ENCODE data around the gene LSM5. TPM values are rescaled to one million over a fixed set of nuclear protein-coding genes. Genes with fewer than 3 reads are reported as not detected.

The LSM5 gene
- total and polyA plus RNA-seq, 9 of the 15 experiments (the other 6 are each of a cell fraction or from before 2014, with no cell fraction given), result 36.3 to 620 (median 186) TPM

DNA sequence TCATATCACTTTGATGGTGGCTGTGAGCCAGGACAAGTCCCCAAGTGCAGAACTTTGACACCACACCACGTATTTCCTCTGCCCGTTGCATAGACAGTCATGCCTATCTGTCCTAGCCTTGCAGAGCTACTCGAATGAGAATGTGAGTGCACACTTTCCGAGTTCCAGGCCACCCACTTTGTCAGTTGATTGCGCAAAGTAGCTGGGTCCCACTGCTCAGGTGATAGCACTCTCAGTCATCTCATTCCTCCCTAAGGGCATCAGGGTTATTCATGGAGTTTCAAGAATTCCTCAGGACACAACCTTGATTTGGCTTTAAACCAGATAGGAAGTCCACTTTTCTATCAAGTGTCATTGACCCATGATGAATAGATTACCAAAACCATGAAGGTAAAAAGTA, 19.3 kb downstream of the LSM5 start:
- Histone ChIP-seq H3K4me1 (replicated peaks in 1 of 2; ENCODE audit: control insufficient read depth in 2 of 2, insufficient read depth in 2 of 2, low read length in 2 of 2) (no peaks in the 10 kb centered on the region), H3K27ac (ENCODE audit: extremely low read depth, low read depth, low read length) (no peak overlapping the region), H3K36me3 (ENCODE audit: control insufficient read depth, insufficient read depth, low read length) (no peaks in the 10 kb centered on the region), H3K27me3 (ENCODE audit: control insufficient read depth in 2 of 2, insufficient read depth in 2 of 2, low read length in 2 of 2) (peaks cover 9 to 15% of the 10 kb centered on the region in 2 experiments; a peak in 4 of 5 replicates), H3K4me3 (no peak overlapping the region), H3K9me3 (replicated peaks; ENCODE audit: control insufficient read depth, insufficient read depth, low read depth, low read length) (no peaks in the 10 kb centered on the region; the same call in 1 of the 2 replicates), H3K9ac (ENCODE audit: insufficient read depth in 1 of 2, low read depth in 2 of 2, low read length in 2 of 2) (no peak overlapping the region), H3K9me1 (ENCODE audit: control insufficient read depth, insufficient read depth, low read length) (no peaks in the 10 kb centered on the region), H4K20me1 (replicated peaks; ENCODE audit: control insufficient read depth, insufficient read depth, low read length) (no peaks in the 10 kb centered on the region), H2AFZ (ENCODE audit: low read depth, low read length) (no peak overlapping the region), H3K79me2 (ENCODE audit: control insufficient read depth, insufficient read depth, low read length) (no peaks in the 10 kb centered on the region), H3K4me2 (ENCODE audit: insufficient read depth, low read length) (no peak overlapping the region)
- POLR2A ChIA-PET, result no interaction called here
- no TSS peak for BruUV-seq (replicated peaks)
- FAIRE-seq (no peak), DNase-seq (ENCODE audit: extremely low read depth in 1 of 4, low spot score in 3 of 4) (no peak), ATAC-seq (no peak; the same call in 2 of the 3 replicates)
- TF ChIP-seq NFYB (IDR thresholded peaks at IDR 0.05; ENCODE audit: extremely low read depth, insufficient read length) (no peak), SRF (CRISPR knock-in tag; IDR thresholded peaks at IDR 0.05) (no peak), ZNF57 (CRISPR knock-in tag; IDR thresholded peaks at IDR 0.05) (no peak), ZNF785 (CRISPR knock-in tag; IDR thresholded peaks at IDR 0.05) (no peak), TSC22D4 (tag; IDR thresholded peaks at IDR 0.05) (no peak), CHCHD3 (CRISPR knock-in tag; IDR thresholded peaks at IDR 0.05) (no peak), HCFC1 (IDR thresholded peaks at IDR 0.05; ENCODE audit: low read depth, low read length) (no peak)
- TF ChIP-seq, protein P1, sequence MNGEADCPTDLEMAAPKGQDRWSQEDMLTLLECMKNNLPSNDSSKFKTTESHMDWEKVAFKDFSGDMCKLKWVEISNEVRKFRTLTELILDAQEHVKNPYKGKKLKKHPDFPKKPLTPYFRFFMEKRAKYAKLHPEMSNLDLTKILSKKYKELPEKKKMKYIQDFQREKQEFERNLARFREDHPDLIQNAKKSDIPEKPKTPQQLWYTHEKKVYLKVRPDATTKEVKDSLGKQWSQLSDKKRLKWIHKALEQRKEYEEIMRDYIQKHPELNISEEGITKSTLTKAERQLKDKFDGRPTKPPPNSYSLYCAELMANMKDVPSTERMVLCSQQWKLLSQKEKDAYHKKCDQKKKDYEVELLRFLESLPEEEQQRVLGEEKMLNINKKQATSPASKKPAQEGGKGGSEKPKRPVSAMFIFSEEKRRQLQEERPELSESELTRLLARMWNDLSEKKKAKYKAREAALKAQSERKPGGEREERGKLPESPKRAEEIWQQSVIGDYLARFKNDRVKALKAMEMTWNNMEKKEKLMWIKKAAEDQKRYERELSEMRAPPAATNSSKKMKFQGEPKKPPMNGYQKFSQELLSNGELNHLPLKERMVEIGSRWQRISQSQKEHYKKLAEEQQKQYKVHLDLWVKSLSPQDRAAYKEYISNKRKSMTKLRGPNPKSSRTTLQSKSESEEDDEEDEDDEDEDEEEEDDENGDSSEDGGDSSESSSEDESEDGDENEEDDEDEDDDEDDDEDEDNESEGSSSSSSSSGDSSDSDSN (IDR thresholded peaks at IDR 0.05; ENCODE audit: borderline replicate concordance in 1 of 2, low read depth in 2 of 2, low read length in 2 of 2), result no peak
- TF ChIP-seq, protein P2, sequence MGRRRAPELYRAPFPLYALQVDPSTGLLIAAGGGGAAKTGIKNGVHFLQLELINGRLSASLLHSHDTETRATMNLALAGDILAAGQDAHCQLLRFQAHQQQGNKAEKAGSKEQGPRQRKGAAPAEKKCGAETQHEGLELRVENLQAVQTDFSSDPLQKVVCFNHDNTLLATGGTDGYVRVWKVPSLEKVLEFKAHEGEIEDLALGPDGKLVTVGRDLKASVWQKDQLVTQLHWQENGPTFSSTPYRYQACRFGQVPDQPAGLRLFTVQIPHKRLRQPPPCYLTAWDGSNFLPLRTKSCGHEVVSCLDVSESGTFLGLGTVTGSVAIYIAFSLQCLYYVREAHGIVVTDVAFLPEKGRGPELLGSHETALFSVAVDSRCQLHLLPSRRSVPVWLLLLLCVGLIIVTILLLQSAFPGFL (CRISPR knock-in tag; IDR thresholded peaks at IDR 0.05), result no peak
- CTCF ChIA-PET (ENCODE audit: low intra/inter-chr PET ratio), result no interaction called here
- 11% methylated on average over 5 of the region's 5 CpGs for WGBS (ENCODE audit: insufficient coverage, low coverage, missing lambda C conversion rate)
- intact Hi-C loops (cut with micrococcal nuclease), result no loop called here
- in situ Hi-C loops (cut with MboI), result no loop called here

Measured in K562 (cell line).